SU-DHL-6 (cell line): ENCODE data around the gene PRRC2B.

Experiments
- H2AFZ ChIP-seq: fragments of 200-600 bp; sonication (generic); 2 replicates; pipeline ENCODE4 v1.6.1; 2014; ENCODE audit warnings: low read depth, mild to moderate bottlenecking, moderate library complexity, mixed read lengths, antibody characterized with exemption, low read length; ENCODE audit not compliant: severe bottlenecking
- H3F3A ChIP-seq: fragments of 200-600 bp; shearing (Covaris generic); 2 replicates; pipeline ENCODE4 v1.6.0; 2016; ENCODE audit warnings: antibody characterized with exemption, mild to moderate bottlenecking; ENCODE audit not compliant: insufficient read depth
- H3K27ac ChIP-seq: fragments of 200-600 bp; sonication (generic); 2 replicates; pipeline ENCODE4 v1.5.1; 2016; ENCODE audit warnings: low read depth, mild to moderate bottlenecking, low read length, moderate library complexity, mixed read lengths
- H3K27me3 ChIP-seq: fragments of 200-600 bp; sonication (generic), shearing (Covaris generic); 2 replicates; pipeline ENCODE4 v1.6.0; 2014; ENCODE audit warnings: mild to moderate bottlenecking, low read length
- H3K36me3 ChIP-seq: fragments of 200-600 bp; sonication (generic); 2 replicates; pipeline ENCODE4 v1.6.1; 2014; ENCODE audit warnings: mild to moderate bottlenecking, low read length, mixed read lengths
- H3K4me2 ChIP-seq: fragments of 300-600, 200-600 bp; shearing (Covaris generic), sonication (generic); 2 replicates; pipeline ENCODE4 v1.6.0; 2014; ENCODE audit warnings: low read length, low read depth, mild to moderate bottlenecking; ENCODE audit not compliant: poor library complexity, severe bottlenecking
- H3K4me3 ChIP-seq: fragments of 200-600 bp; sonication (generic); 2 replicates; pipeline ENCODE4 v1.5.1; 2014; ENCODE audit warnings: antibody characterized with exemption, low read length, mild to moderate bottlenecking, mixed read lengths; ENCODE audit not compliant: insufficient read depth, poor library complexity, severe bottlenecking
- H3K79me2 ChIP-seq: fragments of 200-600 bp; sonication (generic); 2 replicates; pipeline ENCODE4 v1.6.1; 2014; ENCODE audit warnings: mild to moderate bottlenecking, low read length, moderate library complexity; ENCODE audit not compliant: insufficient read depth
- H3K9ac ChIP-seq: fragments of 200-600 bp; sonication (generic); 2 replicates; pipeline ENCODE4 v1.7.0; 2014; ENCODE audit warnings: mild to moderate bottlenecking, low read length
- H3K9me2 ChIP-seq: fragments of 200-600 bp; sonication (generic); replicated peaks from 2 replicates; pipeline ENCODE4 v1.6.1; 2014; ENCODE audit warnings: low read length; ENCODE audit not compliant: insufficient read depth
- H3K9me3 ChIP-seq: fragments of 200-600 bp; sonication (generic); 2 replicates; pipeline ENCODE4 v1.6.1; 2014; ENCODE audit warnings: low read length, mixed read lengths; ENCODE audit not compliant: insufficient read depth
- H4K20me1 ChIP-seq: fragments of 200-600 bp; sonication (generic); 2 replicates; pipeline ENCODE4 v1.6.1; 2014; ENCODE audit warnings: low read depth, mild to moderate bottlenecking, antibody characterized with exemption, low read length, moderate library complexity, mixed read lengths
- EZH2phosphoT487 ChIP-seq: fragments of 200-600 bp; sonication (generic), shearing (Covaris generic); conservative IDR thresholded peaks from 2 replicates; pipeline ENCODE4 v1.6.1; 2018; ENCODE audit warnings: mild to moderate bottlenecking, antibody characterized with exemption, low read length, moderate library complexity, mixed read lengths
- TF ChIP-seq, protein P1 (sequence below): fragments of 200-600 bp; sonication (generic); IDR thresholded peaks from one replicate; pipeline ENCODE4 v1.5.1; 2017; ENCODE audit warnings: antibody characterized with exemption, mild to moderate bottlenecking, low read length, moderate library complexity; ENCODE audit not compliant: insufficient read depth, poor library complexity, severe bottlenecking

PRRC2B gene

DNA sequence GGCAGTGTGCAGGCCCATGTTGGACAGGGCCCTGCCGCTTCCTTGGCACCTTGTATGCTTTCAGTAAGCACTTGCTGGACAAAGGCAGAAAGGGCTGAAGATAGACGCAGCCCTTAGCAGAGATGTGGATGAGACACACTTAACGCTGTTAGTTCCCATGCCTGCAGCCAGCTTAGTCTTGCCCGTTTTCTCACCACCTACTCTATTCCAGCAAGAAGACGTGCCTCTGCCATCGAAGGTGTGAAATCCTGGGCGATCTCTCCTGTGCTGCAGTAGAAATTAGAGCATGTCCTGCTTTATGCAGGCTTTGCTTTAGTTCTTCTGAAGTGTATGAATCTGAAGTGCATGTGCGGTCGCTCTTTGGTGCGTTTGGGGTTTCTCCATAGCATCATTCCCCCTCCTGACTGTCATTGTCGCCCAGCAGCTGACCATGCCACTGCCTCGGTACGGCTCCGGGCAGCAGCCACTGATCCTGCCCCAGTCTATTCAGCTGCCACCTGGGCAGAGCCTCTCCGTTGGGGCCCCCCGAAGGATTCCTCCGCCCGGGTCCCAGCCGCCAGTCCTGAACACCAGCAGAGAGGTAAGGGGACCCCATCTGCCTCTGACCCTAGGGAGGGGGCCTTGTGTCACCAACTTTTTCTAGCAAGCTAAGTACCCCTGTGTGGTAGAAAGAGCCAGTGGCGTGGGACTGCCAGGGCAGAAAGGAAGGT is 97.3 kb downstream of the PRRC2B start:
- Histone ChIP-seq H3F3A (no peaks in the 10 kb centered on the region), H3K9me3 (no peaks in the 10 kb centered on the region), H3K27ac (no peak overlapping the region), H3K9me2 (no peaks in the 10 kb centered on the region), H3K9ac (no peak overlapping the region), H3K79me2 (no peaks in the 10 kb centered on the region), H3K27me3 (no peaks in the 10 kb centered on the region), H3K4me2 (no peak overlapping the region), H2AFZ (no peak overlapping the region), H4K20me1 (no peaks in the 10 kb centered on the region), H3K36me3 (peaks cover 8% of the 10 kb centered on the region; the same call in 1 of the 2 replicates), H3K4me3 (no peak overlapping the region)
- TF ChIP-seq, protein P1, sequence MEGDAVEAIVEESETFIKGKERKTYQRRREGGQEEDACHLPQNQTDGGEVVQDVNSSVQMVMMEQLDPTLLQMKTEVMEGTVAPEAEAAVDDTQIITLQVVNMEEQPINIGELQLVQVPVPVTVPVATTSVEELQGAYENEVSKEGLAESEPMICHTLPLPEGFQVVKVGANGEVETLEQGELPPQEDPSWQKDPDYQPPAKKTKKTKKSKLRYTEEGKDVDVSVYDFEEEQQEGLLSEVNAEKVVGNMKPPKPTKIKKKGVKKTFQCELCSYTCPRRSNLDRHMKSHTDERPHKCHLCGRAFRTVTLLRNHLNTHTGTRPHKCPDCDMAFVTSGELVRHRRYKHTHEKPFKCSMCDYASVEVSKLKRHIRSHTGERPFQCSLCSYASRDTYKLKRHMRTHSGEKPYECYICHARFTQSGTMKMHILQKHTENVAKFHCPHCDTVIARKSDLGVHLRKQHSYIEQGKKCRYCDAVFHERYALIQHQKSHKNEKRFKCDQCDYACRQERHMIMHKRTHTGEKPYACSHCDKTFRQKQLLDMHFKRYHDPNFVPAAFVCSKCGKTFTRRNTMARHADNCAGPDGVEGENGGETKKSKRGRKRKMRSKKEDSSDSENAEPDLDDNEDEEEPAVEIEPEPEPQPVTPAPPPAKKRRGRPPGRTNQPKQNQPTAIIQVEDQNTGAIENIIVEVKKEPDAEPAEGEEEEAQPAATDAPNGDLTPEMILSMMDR: no peak
- TF ChIP-seq EZH2phosphoT487: no peak

DNA sequence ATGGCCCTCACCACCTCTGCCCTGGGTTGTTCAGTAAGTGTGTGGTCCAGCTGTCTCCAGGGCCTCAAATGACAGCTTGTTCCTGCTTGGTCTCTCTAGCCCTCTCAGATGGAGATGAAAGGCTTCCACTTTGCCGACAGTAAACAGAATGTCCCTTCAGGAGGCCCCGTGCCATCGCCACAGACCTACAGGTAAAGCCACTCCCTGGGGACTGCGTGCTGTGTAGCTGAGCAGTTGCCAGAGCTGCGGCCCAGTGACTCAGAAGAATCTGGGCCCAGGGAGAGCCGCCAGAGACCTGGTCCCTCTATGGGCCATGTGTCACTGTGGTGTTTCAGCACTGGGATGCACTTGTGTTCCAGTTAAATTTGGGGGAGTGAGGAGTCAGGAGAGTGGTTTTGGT is 98.2 kb downstream of the PRRC2B start:
- no peaks in the 10 kb centered on the region for H3K9me2 ChIP-seq
- H3K9ac ChIP-seq: no peak overlapping the region
- no peaks in the 10 kb centered on the region for H3K9me3 ChIP-seq
- H3K4me2 ChIP-seq: no peak overlapping the region
- no peaks in the 10 kb centered on the region for H3K79me2 ChIP-seq
- H3K36me3 ChIP-seq: peaks cover 5% of the 10 kb centered on the region; the same call in 1 of the 2 replicates
- H3K4me3 ChIP-seq: no peak overlapping the region
- TF ChIP-seq, protein P1: no peak
- no peak for TF ChIP-seq EZH2phosphoT487
- no peaks in the 10 kb centered on the region for H3K27me3 ChIP-seq
- no peaks in the 10 kb centered on the region for H4K20me1 ChIP-seq
- H2AFZ ChIP-seq: no peak overlapping the region
- H3F3A ChIP-seq: no peaks in the 10 kb centered on the region
- H3K27ac ChIP-seq: no peak overlapping the region

DNA sequence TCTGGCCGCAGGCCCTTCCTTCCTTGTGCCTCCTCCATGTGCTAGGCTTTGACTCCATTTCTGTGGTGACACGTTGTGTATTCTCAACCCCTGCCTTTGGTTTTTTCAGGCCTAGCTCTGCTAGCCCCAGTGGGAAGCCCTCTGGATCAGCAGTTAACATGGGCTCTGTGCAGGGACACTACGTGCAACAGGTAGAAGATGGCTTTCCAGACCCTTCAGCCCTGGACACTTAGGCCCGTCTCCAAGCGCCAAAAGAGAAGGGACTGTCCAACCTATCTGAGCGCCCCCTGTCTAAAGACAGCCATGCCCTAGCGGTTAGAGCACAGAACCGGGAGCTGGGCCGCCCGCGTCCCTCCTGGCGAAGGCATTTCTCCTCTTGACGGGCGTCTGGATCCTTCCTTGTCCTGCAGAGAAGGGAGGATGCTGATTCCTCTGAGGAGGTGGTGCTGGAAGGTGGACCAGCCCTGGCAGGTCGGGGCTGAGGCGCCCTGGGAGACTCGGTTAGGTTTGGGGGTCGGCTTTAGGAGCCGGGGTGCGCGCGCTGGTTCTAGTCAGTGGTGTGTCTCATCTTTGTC is 100.5 kb downstream of the PRRC2B start:
- Histone ChIP-seq H3K9ac (no peak overlapping the region), H4K20me1 (no peaks in the 10 kb centered on the region), H3K79me2 (no peaks in the 10 kb centered on the region), H3K27ac (no peak overlapping the region), H3K27me3 (no peaks in the 10 kb centered on the region), H3K36me3 (peaks cover 5% of the 10 kb centered on the region; the same call in 1 of the 2 replicates), H2AFZ (no peak overlapping the region), H3K9me3 (no peaks in the 10 kb centered on the region), H3K4me2 (no peak overlapping the region), H3K4me3 (no peak overlapping the region), H3K9me2 (no peaks in the 10 kb centered on the region), H3F3A (peaks cover 7% of the 10 kb centered on the region; the same call in 1 of the 2 replicates)
- TF ChIP-seq EZH2phosphoT487: no peak

DNA sequence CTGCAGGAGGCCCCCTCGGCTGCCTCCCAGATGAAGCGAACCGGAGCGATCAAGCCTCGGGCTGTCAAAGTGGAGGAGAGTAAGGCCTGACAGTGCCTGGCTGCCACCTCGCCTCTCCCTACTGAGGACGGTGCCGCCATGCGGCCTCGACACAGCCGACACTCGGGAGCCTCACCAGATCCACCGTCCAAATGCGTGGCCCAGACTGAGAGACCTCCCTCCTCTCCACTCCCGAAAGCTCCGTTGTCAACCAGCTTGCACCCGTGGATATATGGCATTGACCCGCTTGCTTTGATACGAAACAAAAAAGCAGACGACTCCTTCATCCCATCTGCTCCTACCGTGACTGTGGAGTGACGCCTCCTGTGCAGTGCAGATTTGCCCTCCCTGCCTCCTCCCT is 101.9 kb downstream of the PRRC2B start:
- H3K27me3 ChIP-seq: no peaks in the 10 kb centered on the region
- no peaks in the 10 kb centered on the region for H3K9me2 ChIP-seq
- H3K27ac ChIP-seq: no peak overlapping the region
- no peak overlapping the region for H3K9ac ChIP-seq
- H4K20me1 ChIP-seq: no peaks in the 10 kb centered on the region
- H3F3A ChIP-seq: peaks cover 19% of the 10 kb centered on the region
- H3K4me2 ChIP-seq: no peak overlapping the region
- H3K4me3 ChIP-seq: no peak overlapping the region
- H3K9me3 ChIP-seq: no peaks in the 10 kb centered on the region
- H2AFZ ChIP-seq: no peak overlapping the region
- TF ChIP-seq, protein P1: no peak
- no peak for TF ChIP-seq EZH2phosphoT487
- H3K36me3 ChIP-seq: peaks cover 5% of the 10 kb centered on the region; the same call in 1 of the 2 replicates
- H3K79me2 ChIP-seq: no peaks in the 10 kb centered on the region
